Stomach (tissue), 4 donors: ENCODE data around the gene STS.

Experiments
- EP300 ChIP-seq: sonication (generic); formaldehyde crosslinking; IDR thresholded peaks from one replicate; pipeline ENCODE4 v1.6.1; 2017; ENCODE audit warnings: antibody characterized with exemption
- POLR2A ChIP-seq, 4 donors: fragments of 450-650 bp; IDR thresholded peaks; one replicate each; pipeline ENCODE4 v1.6.1; 2016; ENCODE audit warnings: antibody characterized with exemption in 4 of 4, control low read depth in 2 of 4, mild to moderate bottlenecking in 1 of 4, moderate library complexity in 1 of 4

- no peak for TF ChIP-seq POLR2A (IDR thresholded peaks at IDR 0.05)
- no peak for TF ChIP-seq EP300
These were observed 1.4 kb upstream of the STS start for GRCh38 chrX:7146020-7146702.
